HG03378 (cell line): ENCODE data around the gene PHF21A.
"Not testable (repeated sequence)": the region's sequence is repeated elsewhere in the genome, so short reads cannot be mapped to it uniquely, and the experiment has no call there.

Source experiments
- ATAC-seq: cut with Tn5 transposase; IDR thresholded peaks from one replicate; pipeline ENCODE4 v1.9.1; 2021; ENCODE audit warnings: mild to moderate bottlenecking, moderate library complexity; ENCODE audit not compliant: unreplicated experiment

The PHF21A gene

GRCh38 chr11:45906965-45907611, 214.2 kb downstream of the PHF21A start, which contains the start of gene FREY1:
Gene FREY1 (minus strand): TSS chr11:45907271. CDS start chr11:45907245, 26 bp downstream.
- ATAC-seq = no peak

GRCh38 chr11:45906096-45906682, 215.1 kb downstream of the PHF21A start:
- no peak for ATAC-seq

- ATAC-seq = not testable (repeated sequence)
Observed at GRCh38 chr11:45905576-45905975, 215.7 kb downstream of the PHF21A start.

- no peak for ATAC-seq
Observed at GRCh38 chr11:45905095-45905494, 216.2 kb downstream of the PHF21A start.

GRCh38 chr11:45904309-45904915, 216.8 kb downstream of the PHF21A start:
- no peak for ATAC-seq

- no peak for ATAC-seq
Observed at GRCh38 chr11:45902452-45903380, 218.5 kb downstream of the PHF21A start.

GRCh38 chr11:45901626-45902025, 219.6 kb downstream of the PHF21A start:
- ATAC-seq = no peak

- ATAC-seq = no peak
Observed at GRCh38 chr11:45900916-45901617, 220.2 kb downstream of the PHF21A start.

- ATAC-seq = not testable (repeated sequence)
Observed at GRCh38 chr11:45900175-45900800, 221.0 kb downstream of the PHF21A start.

GRCh38 chr11:45899448-45900174, 221.6 kb downstream of the PHF21A start:
- no peak for ATAC-seq

- no peak for ATAC-seq
Observed at GRCh38 chr11:45899086-45899447, 222.2 kb downstream of the PHF21A start.

GRCh38 chr11:45897556-45897955, 223.7 kb downstream of the PHF21A start:
- ATAC-seq = no peak

- no peak for ATAC-seq
Observed at GRCh38 chr11:45896422-45896984, 224.8 kb downstream of the PHF21A start.

GRCh38 chr11:45895553-45896259, 225.5 kb downstream of the PHF21A start:
- ATAC-seq = no peak

- ATAC-seq = no peak
Observed at GRCh38 chr11:45894555-45895247, 226.6 kb downstream of the PHF21A start.

GRCh38 chr11:45892856-45893255, 228.4 kb downstream of the PHF21A start:
- ATAC-seq = no peak

GRCh38 chr11:45890886-45891550, 230.2 kb downstream of the PHF21A start:
- no peak for ATAC-seq
